Rectal smooth muscle tissue (tissue), 1 donor: ENCODE measurements around the gene TMEM63B.

Experiments
- H3K27ac ChIP-seq: one replicate; pipeline ENCODE4 v1.7.0; 2013; ENCODE audit warnings: low read depth, low read length, inconsistent platforms
- H3K27me3 ChIP-seq: one replicate; pipeline ENCODE4 v1.7.0; 2013; ENCODE audit warnings: low read length; ENCODE audit not compliant: control insufficient read depth, insufficient read depth
- H3K36me3 ChIP-seq: one replicate; pipeline ENCODE4 v1.7.0; 2013; ENCODE audit warnings: low read length; ENCODE audit not compliant: control insufficient read depth, insufficient read depth
- H3K4me1 ChIP-seq: one replicate; pipeline ENCODE4 v1.7.0; 2013; ENCODE audit warnings: low read length; ENCODE audit not compliant: control insufficient read depth, insufficient read depth
- H3K4me3 ChIP-seq: one replicate; pipeline ENCODE4 v1.7.0; 2013; ENCODE audit warnings: low read length
- H3K9ac ChIP-seq: one replicate; pipeline ENCODE4 v1.7.0; 2013; ENCODE audit warnings: low read length

TMEM63B gene

DNA sequence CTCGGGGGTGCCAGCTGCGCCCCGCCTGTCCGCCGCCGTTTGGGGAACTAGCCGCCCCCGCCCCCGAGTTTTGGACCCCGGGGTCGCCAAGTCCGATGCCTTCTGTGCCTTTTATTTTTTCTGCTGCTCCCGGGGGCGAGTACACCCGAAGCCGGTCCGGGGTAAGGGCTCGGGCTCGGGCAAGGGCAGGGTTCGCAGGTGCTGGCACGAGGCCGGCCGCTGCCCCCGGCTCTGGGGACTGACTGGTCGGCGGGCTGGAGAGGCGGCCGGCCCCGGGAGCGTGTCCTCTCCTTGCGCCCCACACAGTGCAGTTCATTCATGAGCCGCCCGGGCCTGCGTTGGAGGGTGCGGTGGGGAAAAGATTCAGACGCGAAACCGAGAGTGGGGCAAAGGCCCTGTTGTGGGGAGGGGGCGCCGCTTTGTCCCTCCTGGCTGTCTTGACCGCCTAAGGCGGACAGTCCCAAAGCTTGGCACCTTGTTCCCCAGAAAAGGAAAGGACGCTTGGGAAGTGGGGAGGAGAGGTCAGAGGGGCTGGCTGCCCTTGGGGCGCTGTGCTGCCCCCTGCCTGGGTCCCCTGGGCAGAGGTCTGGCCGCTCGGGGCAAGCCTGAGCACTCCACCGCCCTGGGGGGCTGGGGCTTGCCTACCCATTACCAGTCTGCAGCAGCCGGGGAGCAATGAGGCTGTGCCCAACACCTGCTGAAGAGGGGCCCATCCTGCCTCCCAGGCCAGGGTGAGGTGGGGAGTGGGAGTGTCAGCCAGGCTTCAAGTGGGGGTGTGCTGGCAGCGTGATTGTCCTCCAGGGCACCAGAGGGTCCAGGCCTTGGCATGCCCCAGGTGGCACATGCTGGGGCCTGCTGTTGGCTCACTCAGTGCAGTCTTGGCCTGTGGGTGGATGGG lies 915 bp downstream of the TMEM63B start:
- Histone ChIP-seq H3K27ac (no peak overlapping the region), H3K27me3 (no peaks in the 10 kb centered on the region), H3K36me3 (no peaks in the 10 kb centered on the region), H3K9ac (peak overlapping the region; percentile 67), H3K4me3 (peak overlapping the region; percentile 73), H3K4me1 (peaks cover 17% of the 10 kb centered on the region)

DNA sequence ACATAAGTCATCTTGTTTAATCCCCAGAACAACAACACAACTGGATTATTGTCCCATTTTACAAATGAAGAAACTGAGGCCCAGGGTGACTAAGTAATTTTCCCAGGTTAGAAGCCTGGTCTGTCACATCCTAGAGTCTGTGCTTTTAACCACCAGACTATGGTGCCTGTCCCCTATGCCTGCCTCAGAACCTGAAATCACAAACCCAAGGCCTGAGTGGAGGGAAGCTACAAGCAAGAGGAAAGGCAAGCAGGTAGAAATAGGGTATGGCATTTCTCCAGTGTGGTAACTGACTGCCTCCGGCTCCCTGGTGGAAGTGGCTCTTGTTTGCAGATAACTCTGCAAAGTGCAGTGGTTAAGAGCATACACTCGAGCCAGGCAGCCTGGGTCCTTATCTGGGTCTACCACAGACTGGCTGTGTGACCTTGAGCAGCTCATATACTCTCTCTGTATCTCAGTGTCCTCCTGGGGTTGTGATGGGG lies 2.5 kb downstream of the TMEM63B start:
- Histone ChIP-seq H3K27ac (no peak overlapping the region), H3K36me3 (peaks cover 5% of the 10 kb centered on the region), H3K4me3 (no peak overlapping the region), H3K27me3 (no peaks in the 10 kb centered on the region), H3K9ac (no peak overlapping the region), H3K4me1 (peaks cover 17% of the 10 kb centered on the region)

GRCh38 chr6:44131892-44132291 lies 4.5 kb downstream of the TMEM63B start:
- H3K27me3 ChIP-seq = no peaks in the 10 kb centered on the region
- peaks cover 9% of the 10 kb centered on the region for H3K36me3 ChIP-seq
- peaks cover 6% of the 10 kb centered on the region for H3K4me1 ChIP-seq
- H3K9ac ChIP-seq = no peak overlapping the region
- H3K4me3 ChIP-seq = no peak overlapping the region
- H3K27ac ChIP-seq = no peak overlapping the region

DNA sequence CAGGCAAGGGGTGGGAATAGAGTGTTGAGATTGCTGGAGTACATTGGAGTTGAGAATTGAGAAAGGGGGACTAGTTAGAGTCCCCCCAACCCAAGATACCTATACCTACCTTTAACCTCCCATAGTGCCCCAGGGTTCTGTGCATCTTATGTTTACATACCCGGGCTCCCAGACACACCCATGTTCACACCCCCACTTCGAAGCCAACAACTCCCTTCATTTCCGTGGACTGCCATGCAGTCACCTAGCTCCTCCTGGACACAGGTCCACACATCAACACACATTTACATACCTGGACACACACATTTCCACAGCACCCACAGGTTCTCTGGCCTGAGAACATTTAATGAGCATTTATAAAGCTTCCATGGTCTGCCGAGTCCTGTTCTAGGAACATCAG lies 5.1 kb downstream of the TMEM63B start:
- H3K27ac ChIP-seq = no peak overlapping the region
- no peak overlapping the region for H3K4me3 ChIP-seq
- H3K9ac ChIP-seq = no peak overlapping the region
- no peaks in the 10 kb centered on the region for H3K27me3 ChIP-seq
- H3K4me1 ChIP-seq = peaks cover 6% of the 10 kb centered on the region
- H3K36me3 ChIP-seq = peaks cover 13% of the 10 kb centered on the region

- H3K4me3 ChIP-seq = no peak overlapping the region
- H3K9ac ChIP-seq = no peak overlapping the region
- no peaks in the 10 kb centered on the region for H3K27me3 ChIP-seq
- H3K27ac ChIP-seq = peak overlapping the region; percentile 7
- H3K36me3 ChIP-seq = peaks cover 14% of the 10 kb centered on the region
- H3K4me1 ChIP-seq = peaks cover 5% of the 10 kb centered on the region
Measured at GRCh38 chr6:44133003-44133931, 5.9 kb downstream of the TMEM63B start.

DNA sequence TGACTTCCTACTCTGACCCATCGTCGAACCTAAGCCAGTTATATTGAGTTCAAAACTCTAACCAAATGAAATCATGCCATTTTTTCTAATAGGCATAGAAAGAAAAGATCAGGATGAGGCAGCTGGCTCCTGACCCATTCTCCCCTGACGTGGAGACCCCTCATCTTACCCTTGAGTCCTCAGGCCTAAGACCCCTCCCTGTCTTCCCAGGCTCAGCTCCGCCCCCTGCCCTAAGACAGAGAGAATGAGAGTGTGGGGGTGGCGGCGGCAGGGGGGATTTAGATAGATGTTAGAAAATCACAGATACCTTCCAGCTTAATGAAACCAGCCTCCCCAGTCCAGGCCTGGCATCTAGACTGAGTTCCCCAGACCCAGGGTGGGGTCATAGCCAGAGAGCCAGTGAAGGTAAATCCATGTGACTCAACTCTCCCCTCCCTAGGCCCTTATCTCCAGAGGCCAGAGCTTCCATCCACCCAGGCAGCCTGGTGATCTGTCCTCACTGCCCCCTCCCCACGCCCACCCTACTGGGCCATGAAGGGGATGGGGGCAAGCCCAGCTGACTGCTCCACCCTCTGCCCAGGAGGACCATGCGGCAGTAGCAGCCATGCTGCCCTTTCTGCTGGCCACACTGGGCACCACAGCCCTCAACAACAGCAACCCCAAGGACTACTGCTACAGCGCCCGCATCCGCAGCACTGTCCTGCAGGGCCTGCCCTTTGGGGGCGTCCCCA lies 6.8 kb downstream of the TMEM63B start:
- H3K27me3 ChIP-seq = no peaks in the 10 kb centered on the region
- H3K4me3 ChIP-seq = no peak overlapping the region
- H3K4me1 ChIP-seq = no peaks in the 10 kb centered on the region
- peaks cover 18% of the 10 kb centered on the region for H3K36me3 ChIP-seq
- H3K27ac ChIP-seq = no peak overlapping the region
- H3K9ac ChIP-seq = no peak overlapping the region

GRCh38 chr6:44135173-44135758 lies 7.9 kb downstream of the TMEM63B start:
- no peak overlapping the region for H3K4me3 ChIP-seq
- H3K4me1 ChIP-seq = no peaks in the 10 kb centered on the region
- H3K36me3 ChIP-seq = peaks cover 25% of the 10 kb centered on the region
- H3K27ac ChIP-seq = no peak overlapping the region
- no peak overlapping the region for H3K9ac ChIP-seq
- no peaks in the 10 kb centered on the region for H3K27me3 ChIP-seq

DNA sequence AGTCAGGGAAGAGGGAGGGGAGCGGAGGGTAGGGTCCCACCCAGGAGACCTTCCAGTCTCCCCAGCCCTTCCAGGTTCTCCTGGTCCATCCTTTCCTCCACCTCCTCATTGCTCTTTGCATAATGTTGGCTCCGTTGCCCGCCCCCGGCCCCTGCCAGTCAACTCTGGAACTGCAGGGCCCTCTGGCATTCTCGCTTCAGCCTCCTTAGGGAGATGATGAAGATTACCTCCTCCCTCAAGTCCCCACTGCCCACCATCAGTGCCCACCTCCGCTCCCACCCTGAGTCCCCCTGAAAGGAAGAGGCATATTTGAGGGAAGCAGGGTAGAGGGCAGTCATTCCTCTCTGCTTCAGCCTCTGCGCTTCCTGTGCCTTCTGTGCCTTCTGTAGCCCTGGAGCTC lies 8.5 kb downstream of the TMEM63B start:
- Histone ChIP-seq H3K36me3 (peaks cover 25% of the 10 kb centered on the region), H3K27ac (no peak overlapping the region), H3K9ac (no peak overlapping the region), H3K4me3 (no peak overlapping the region), H3K4me1 (no peaks in the 10 kb centered on the region), H3K27me3 (no peaks in the 10 kb centered on the region)

DNA sequence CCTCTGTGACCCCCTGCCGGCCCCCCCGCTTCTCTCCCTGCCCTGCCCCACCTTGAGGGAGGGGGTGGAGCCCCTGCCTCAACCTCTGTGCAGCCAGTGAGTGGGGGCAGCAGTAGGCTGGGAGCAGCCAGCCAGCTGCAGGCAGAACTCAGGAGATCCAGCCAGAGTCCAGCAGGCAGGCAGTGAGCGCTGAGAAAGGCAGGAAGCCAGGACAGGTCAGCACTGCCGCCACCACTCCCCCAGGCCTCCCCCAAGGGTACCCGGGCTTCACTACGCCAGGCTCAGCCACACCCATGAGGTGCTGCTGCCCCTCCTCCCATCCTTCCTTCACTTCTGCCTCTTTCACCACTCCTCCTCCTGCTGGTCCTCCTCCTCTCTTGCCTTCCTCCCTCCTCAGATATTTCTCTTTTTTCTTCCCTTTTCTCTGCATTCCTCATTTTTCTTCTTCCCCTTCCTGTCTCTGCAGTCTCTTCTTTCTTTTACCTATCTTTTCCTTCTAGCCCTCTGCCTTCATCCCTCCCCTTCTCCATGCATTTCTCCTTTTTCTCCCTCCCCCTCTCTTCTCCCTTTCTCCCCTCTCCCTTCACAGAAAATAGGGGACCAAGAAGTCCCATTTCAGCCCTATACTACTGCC lies 11.5 kb downstream of the TMEM63B start:
- Histone ChIP-seq H3K4me3 (no peak overlapping the region), H3K27me3 (no peaks in the 10 kb centered on the region), H3K9ac (no peak overlapping the region), H3K27ac (no peak overlapping the region), H3K4me1 (no peaks in the 10 kb centered on the region), H3K36me3 (peaks cover 28% of the 10 kb centered on the region)

DNA sequence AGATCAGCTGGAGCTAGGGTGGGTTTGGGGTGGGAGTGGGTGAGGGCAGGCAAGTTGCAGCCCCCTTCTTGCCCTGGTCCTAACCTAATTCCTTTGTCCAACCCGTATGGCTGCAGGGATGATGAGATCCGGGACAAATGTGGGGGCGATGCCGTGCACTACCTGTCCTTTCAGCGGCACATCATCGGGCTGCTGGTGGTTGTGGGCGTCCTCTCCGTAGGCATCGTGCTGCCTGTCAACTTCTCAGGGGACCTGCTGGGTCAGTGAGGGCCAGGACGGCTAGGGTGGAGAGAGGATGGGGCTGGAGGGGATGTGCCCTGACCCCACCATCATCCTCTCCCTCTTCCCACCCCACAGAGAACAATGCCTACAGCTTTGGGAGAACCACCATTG lies 12.0 kb downstream of the TMEM63B start:
- no peak overlapping the region for H3K9ac ChIP-seq
- H3K36me3 ChIP-seq = peaks cover 30% of the 10 kb centered on the region
- no peaks in the 10 kb centered on the region for H3K27me3 ChIP-seq
- H3K27ac ChIP-seq = no peak overlapping the region
- no peak overlapping the region for H3K4me3 ChIP-seq
- H3K4me1 ChIP-seq = no peaks in the 10 kb centered on the region

DNA sequence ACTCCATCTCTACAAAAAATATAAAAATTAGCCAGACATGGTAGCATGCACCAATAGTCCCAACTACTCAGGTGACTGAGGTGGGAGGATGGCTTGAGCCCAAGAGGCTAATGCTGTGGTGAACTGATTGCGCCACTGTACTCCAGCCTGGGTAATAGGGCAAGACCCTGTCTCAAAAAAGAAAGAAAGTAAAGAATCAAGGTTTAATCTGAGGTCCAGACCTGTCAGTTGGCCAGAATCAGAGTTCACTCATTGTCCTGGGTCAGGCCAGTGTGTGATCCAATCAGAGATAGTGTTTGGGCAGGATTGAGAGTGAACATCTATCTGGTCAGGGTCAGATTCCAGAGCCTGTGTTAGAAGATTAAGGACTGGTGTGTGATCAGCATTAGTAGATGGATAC lies 15.5 kb downstream of the TMEM63B start:
- no peak overlapping the region for H3K27ac ChIP-seq
- H3K4me1 ChIP-seq = no peaks in the 10 kb centered on the region
- H3K4me3 ChIP-seq = no peak overlapping the region
- no peak overlapping the region for H3K9ac ChIP-seq
- peaks cover 25% of the 10 kb centered on the region for H3K36me3 ChIP-seq
- no peaks in the 10 kb centered on the region for H3K27me3 ChIP-seq
